Measurements from ENCODE around the gene SCRT2. TPM values are rescaled to one million over a fixed set of nuclear protein-coding genes. Genes with fewer than 3 reads are reported as not detected.

Gene SCRT2
- total and polyA plus RNA-seq, 9 of the 15 experiments (the other 6 are each of a cell fraction or from before 2014, with no cell fraction given), result 0.04 to 0.75 (median 0.13) TPM; not detected in 2

DNA sequence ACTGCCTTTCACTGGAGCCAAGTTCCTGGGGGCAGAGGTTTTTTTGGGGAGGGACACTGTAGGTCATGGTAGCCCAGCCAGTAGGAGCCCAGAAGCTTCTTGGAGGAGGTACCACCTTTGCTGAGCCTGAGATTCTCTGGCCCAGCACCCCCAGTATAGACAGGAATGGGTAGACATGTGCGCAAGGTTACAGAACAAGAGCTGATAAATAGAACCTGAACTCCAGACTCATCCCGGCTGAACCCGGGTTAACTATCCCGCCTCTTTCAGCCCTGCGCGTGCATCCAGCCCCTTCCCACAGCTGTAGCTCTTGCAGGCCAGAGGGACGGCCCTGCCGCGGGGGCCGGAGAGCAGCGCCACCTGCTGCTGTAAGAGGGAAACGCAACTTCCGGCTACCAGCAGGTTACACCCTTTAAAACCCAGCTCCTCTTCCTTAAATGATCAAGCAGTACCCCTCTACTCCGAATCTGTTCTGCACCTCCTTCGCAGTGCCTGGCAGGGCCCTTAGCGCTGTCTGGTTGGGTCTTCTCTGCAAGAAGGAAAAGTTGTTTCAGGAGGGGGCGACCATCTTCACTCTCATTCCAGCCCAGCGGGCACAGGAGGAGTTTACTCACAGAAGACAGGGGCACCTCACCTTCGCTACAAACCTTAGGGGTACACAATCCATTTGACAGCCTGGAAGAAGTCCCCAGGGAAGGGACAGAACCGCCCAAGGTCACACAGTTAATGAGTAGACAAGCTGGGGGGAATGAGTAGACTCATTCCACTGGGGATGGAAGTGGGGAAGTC is 30.1 kb downstream of the SCRT2 start (continued):
- TF ChIP-seq ZNF431 (CRISPR knock-in tag; IDR thresholded peaks at IDR 0.05) (no peak), PRMT5 (CRISPR knock-in tag; IDR thresholded peaks at IDR 0.05) (no peak), ZNF134 (CRISPR knock-in tag; conservative IDR thresholded peaks at IDR 0.05) (no peak), TAF9B (IDR thresholded peaks at IDR 0.05; ENCODE audit: partially characterized antibody) (no peak), HDGF (IDR thresholded peaks at IDR 0.05) (no peak), ZNF75A (CRISPR knock-in tag; IDR thresholded peaks at IDR 0.05) (no peak), PRPF4 (IDR thresholded peaks at IDR 0.05; ENCODE audit: insufficient read depth, low read depth, low read length, poor library complexity, severe bottlenecking) (no peak), ZNF584 (CRISPR knock-in tag; IDR thresholded peaks at IDR 0.05; ENCODE audit: low read depth) (no peak)
- TF ChIP-seq, protein P1, sequence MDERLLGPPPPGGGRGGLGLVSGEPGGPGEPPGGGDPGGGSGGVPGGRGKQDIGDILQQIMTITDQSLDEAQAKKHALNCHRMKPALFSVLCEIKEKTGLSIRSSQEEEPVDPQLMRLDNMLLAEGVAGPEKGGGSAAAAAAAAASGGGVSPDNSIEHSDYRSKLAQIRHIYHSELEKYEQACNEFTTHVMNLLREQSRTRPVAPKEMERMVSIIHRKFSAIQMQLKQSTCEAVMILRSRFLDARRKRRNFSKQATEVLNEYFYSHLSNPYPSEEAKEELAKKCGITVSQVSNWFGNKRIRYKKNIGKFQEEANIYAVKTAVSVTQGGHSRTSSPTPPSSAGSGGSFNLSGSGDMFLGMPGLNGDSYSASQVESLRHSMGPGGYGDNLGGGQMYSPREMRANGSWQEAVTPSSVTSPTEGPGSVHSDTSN (CRISPR knock-in tag; IDR thresholded peaks at IDR 0.05; ENCODE audit: low read depth), result no peak
- TF ChIP-seq, protein P1 (tag; conservative IDR thresholded peaks at IDR 0.05; ENCODE audit: low read depth), result no peak
- TF ChIP-seq, protein P2, sequence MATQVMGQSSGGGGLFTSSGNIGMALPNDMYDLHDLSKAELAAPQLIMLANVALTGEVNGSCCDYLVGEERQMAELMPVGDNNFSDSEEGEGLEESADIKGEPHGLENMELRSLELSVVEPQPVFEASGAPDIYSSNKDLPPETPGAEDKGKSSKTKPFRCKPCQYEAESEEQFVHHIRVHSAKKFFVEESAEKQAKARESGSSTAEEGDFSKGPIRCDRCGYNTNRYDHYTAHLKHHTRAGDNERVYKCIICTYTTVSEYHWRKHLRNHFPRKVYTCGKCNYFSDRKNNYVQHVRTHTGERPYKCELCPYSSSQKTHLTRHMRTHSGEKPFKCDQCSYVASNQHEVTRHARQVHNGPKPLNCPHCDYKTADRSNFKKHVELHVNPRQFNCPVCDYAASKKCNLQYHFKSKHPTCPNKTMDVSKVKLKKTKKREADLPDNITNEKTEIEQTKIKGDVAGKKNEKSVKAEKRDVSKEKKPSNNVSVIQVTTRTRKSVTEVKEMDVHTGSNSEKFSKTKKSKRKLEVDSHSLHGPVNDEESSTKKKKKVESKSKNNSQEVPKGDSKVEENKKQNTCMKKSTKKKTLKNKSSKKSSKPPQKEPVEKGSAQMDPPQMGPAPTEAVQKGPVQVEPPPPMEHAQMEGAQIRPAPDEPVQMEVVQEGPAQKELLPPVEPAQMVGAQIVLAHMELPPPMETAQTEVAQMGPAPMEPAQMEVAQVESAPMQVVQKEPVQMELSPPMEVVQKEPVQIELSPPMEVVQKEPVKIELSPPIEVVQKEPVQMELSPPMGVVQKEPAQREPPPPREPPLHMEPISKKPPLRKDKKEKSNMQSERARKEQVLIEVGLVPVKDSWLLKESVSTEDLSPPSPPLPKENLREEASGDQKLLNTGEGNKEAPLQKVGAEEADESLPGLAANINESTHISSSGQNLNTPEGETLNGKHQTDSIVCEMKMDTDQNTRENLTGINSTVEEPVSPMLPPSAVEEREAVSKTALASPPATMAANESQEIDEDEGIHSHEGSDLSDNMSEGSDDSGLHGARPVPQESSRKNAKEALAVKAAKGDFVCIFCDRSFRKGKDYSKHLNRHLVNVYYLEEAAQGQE (IDR thresholded peaks at IDR 0.05; ENCODE audit: borderline replicate concordance), result peak; percentile 86
- TF ChIP-seq, protein P2 (CRISPR knock-in tag; IDR thresholded peaks at IDR 0.05; ENCODE audit: low read depth), result no peak
- TF ChIP-seq, protein P3, sequence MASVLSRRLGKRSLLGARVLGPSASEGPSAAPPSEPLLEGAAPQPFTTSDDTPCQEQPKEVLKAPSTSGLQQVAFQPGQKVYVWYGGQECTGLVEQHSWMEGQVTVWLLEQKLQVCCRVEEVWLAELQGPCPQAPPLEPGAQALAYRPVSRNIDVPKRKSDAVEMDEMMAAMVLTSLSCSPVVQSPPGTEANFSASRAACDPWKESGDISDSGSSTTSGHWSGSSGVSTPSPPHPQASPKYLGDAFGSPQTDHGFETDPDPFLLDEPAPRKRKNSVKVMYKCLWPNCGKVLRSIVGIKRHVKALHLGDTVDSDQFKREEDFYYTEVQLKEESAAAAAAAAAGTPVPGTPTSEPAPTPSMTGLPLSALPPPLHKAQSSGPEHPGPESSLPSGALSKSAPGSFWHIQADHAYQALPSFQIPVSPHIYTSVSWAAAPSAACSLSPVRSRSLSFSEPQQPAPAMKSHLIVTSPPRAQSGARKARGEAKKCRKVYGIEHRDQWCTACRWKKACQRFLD (CRISPR knock-in tag; IDR thresholded peaks at IDR 0.05), result no peak
- TF ChIP-seq, protein P4, sequence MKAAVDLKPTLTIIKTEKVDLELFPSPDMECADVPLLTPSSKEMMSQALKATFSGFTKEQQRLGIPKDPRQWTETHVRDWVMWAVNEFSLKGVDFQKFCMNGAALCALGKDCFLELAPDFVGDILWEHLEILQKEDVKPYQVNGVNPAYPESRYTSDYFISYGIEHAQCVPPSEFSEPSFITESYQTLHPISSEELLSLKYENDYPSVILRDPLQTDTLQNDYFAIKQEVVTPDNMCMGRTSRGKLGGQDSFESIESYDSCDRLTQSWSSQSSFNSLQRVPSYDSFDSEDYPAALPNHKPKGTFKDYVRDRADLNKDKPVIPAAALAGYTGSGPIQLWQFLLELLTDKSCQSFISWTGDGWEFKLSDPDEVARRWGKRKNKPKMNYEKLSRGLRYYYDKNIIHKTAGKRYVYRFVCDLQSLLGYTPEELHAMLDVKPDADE (conservative IDR thresholded peaks at IDR 0.05; ENCODE audit: control insufficient read depth, low read depth, low read length), result 0 out of 2 replicates have a peak, but pooled peaks have one; percentile 34

Data from K562 (cell line).